OCI-LY3 (cell line): ENCODE results near the gene MDGA2.

Experiments
- EZH2phosphoT487 ChIP-seq: fragments of 200-600 bp; shearing (Covaris generic); IDR thresholded peaks from 2 replicates; pipeline ENCODE4 v1.6.1; 2018; ENCODE audit warnings: antibody characterized with exemption, mixed run types, low read depth
- TF ChIP-seq, protein P1 (sequence below): fragments of 200-600, 300-600 bp; sonication (generic); IDR thresholded peaks from 2 replicates; pipeline ENCODE4 v1.5.1; 2014; ENCODE audit warnings: antibody characterized with exemption, low read length, low read depth

DNA sequence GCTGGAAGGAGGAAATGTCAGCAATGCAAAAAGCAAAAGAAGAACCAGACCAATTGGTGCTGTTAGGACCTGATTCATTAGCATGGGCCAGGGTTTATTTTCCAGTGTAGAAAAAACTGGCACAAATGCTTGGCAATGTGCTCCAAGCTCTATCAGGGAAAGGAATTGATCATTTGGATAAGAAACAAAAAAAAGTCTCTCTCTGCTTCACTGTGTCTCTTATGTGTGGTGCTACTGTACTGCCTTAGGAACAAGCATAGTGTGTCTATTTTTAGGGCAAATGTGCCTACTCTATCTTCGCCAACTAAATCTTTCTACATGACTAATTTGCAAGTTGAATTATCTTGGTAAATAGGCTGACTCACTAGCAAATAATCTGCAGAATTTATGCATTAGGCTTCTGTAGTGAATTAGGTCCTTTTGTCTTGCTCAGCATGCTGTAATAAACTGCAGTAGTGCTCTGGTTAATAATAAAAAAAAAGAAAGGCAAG is 236.7 kb downstream of the MDGA2 start:
- TF ChIP-seq EZH2phosphoT487: no peak
- TF ChIP-seq, protein P1, sequence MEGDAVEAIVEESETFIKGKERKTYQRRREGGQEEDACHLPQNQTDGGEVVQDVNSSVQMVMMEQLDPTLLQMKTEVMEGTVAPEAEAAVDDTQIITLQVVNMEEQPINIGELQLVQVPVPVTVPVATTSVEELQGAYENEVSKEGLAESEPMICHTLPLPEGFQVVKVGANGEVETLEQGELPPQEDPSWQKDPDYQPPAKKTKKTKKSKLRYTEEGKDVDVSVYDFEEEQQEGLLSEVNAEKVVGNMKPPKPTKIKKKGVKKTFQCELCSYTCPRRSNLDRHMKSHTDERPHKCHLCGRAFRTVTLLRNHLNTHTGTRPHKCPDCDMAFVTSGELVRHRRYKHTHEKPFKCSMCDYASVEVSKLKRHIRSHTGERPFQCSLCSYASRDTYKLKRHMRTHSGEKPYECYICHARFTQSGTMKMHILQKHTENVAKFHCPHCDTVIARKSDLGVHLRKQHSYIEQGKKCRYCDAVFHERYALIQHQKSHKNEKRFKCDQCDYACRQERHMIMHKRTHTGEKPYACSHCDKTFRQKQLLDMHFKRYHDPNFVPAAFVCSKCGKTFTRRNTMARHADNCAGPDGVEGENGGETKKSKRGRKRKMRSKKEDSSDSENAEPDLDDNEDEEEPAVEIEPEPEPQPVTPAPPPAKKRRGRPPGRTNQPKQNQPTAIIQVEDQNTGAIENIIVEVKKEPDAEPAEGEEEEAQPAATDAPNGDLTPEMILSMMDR: no peak
